ENCODE measurements around the gene NEUROD1.

NEUROD1 gene

GRCh38 chr2:181682795-181683517, 2.6 kb upstream of the NEUROD1 start:
- H3K4me1 ChIP-seq (ENCODE audit: low read length), result peaks cover 26% of the 10 kb centered on the region
- H3K27me3 ChIP-seq (ENCODE audit: low read depth, low read length), result no peaks in the 10 kb centered on the region
- H3K79me2 ChIP-seq (ENCODE audit: low read length), result no peaks in the 10 kb centered on the region
- no peaks in the 10 kb centered on the region for H3K9me3 ChIP-seq (ENCODE audit: insufficient read depth, low read length)
- no peak overlapping the region for H3K4me2 ChIP-seq (ENCODE audit: low read length)
- H4K20me1 ChIP-seq (ENCODE audit: insufficient read depth, low read length), result no peaks in the 10 kb centered on the region
- H3K9ac ChIP-seq (ENCODE audit: low read length), result no peak overlapping the region
- H3K27ac ChIP-seq (ENCODE audit: low read length), result no peak overlapping the region
- TF ChIP-seq CTCF (IDR thresholded peaks at IDR 0.05; ENCODE audit: low read depth, low read length) (no peak), EZH2phosphoT487 (IDR thresholded peaks at IDR 0.05; ENCODE audit: low read depth) (no peak)
- no peak overlapping the region for H3K4me3 ChIP-seq (ENCODE audit: low read length)
- H3K36me3 ChIP-seq (replicated peaks; ENCODE audit: low read depth, low read length), result no peaks in the 10 kb centered on the region
- H2AFZ ChIP-seq (ENCODE audit: low read depth, low read length), result no peak overlapping the region

DNA sequence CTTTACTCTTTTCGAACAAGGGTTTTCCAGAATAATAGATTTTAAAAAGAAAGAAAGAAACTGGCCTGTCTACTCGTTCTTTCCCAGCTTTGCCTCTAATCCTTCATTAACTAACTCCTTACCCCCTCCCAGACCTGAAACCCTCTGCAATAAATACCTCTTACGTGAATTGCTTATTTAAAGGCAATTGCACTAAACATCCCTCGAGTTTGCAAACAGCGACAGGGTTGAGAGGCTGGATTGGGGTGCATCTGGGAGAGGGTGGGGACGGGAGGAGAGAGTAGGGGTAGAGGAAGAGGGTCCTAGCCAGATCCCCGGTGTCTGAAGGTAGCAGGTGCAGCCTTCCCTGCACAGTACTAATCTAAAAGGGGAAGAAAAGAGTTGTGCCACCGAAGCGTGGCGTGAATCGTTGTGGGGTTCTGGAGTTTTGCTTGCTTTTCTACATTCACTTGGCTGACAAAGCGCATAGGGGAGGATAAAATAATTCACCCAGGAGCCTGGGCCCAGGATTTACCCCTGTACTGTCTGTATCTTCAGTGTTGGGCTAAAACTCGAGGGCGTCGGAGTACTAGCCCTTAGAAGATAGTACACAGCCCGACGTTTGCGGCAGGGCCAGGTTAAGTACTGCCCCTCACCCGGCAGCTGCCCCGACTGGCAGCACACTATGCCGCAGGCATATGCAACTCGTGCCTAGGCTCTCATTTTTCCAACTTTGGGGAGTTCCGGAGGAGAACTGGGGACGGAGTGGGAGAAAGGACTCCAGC, 1.9 kb upstream of the NEUROD1 start:
- Histone ChIP-seq H3K27me3 (ENCODE audit: low read depth, low read length) (no peaks in the 10 kb centered on the region), H3K4me3 (ENCODE audit: low read length) (no peak overlapping the region)

DNA sequence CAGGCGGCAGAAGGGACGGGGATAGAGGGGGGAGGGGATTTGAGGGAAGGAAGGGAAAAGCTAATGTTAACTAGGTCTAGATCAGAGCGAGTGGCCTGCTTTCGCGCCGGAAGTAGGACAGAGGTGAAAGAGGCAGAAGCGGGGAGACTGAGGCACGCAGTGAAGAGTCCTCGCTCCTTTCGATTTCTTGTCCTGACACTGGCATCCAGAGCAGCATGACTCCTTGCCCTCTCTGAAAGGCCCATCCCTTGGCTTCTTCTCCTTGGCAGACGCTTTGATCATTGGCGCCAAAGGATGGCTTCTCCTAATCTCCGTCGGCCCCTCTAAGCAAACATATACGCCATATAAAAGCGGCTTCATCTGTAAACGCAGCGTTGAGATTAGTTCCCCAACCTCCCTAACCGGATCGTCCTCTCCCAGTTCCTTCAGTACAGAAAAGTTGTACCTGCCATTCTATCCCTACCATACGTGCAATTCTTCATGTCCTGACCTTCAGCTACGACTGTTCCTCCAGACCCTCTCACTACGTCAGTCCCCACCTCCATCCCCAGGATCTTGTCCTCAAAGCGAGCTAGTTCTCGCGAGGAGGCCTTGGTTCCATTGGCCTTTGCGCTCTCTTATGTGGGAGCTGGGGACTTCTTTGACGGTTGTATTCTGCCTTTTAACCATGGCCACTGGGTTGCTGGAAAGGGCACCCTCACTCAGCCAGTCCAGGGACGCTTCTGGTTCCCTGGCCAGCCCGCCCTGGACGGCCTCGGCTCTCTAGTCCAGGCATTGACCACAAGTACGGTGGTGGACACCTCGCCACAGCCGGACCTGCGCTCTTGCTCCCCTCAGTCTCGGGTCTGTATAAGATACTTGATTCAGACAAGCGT, 857 bp upstream of the NEUROD1 start:
- H3K4me2 ChIP-seq (ENCODE audit: low read length), result peak overlapping the region; percentile 71
- no peaks in the 10 kb centered on the region for H4K20me1 ChIP-seq (ENCODE audit: insufficient read depth, low read length)
- H3K9me3 ChIP-seq (ENCODE audit: insufficient read depth, low read length), result no peaks in the 10 kb centered on the region
- H3K9ac ChIP-seq (ENCODE audit: low read length), result peak overlapping the region; percentile 24; the same call in 1 of the 2 replicates
- H3K79me2 ChIP-seq (ENCODE audit: low read length), result no peaks in the 10 kb centered on the region
- H3K36me3 ChIP-seq (replicated peaks; ENCODE audit: low read depth, low read length), result no peaks in the 10 kb centered on the region
- H2AFZ ChIP-seq (ENCODE audit: low read depth, low read length), result peak overlapping the region; percentile 47
- peak overlapping the region; percentile 75 for H3K4me3 ChIP-seq (ENCODE audit: low read length)
- H3K27me3 ChIP-seq (ENCODE audit: low read depth, low read length), result no peaks in the 10 kb centered on the region
- H3K27ac ChIP-seq (ENCODE audit: low read length), result no peak overlapping the region
- peaks cover 8% of the 10 kb centered on the region for H3K4me1 ChIP-seq (ENCODE audit: low read length)
- TF ChIP-seq EZH2phosphoT487 (IDR thresholded peaks at IDR 0.05; ENCODE audit: low read depth), result no peak
- TF ChIP-seq CTCF (IDR thresholded peaks at IDR 0.05; ENCODE audit: low read depth, low read length), result no peak

More for the DNA sequence above, 1.9 kb upstream of the NEUROD1 start:
- no peak overlapping the region for H3K27ac ChIP-seq (ENCODE audit: low read length)
- no peaks in the 10 kb centered on the region for H3K79me2 ChIP-seq (ENCODE audit: low read length)
- TF ChIP-seq EZH2phosphoT487 (IDR thresholded peaks at IDR 0.05; ENCODE audit: low read depth) (no peak), CTCF (IDR thresholded peaks at IDR 0.05; ENCODE audit: low read depth, low read length) (no peak)
- H3K9ac ChIP-seq (ENCODE audit: low read length), result no peak overlapping the region
- H4K20me1 ChIP-seq (ENCODE audit: insufficient read depth, low read length), result no peaks in the 10 kb centered on the region
- no peaks in the 10 kb centered on the region for H3K36me3 ChIP-seq (replicated peaks; ENCODE audit: low read depth, low read length)
- H2AFZ ChIP-seq (ENCODE audit: low read depth, low read length), result no peak overlapping the region
- no peaks in the 10 kb centered on the region for H3K9me3 ChIP-seq (ENCODE audit: insufficient read depth, low read length)
- H3K4me2 ChIP-seq (ENCODE audit: low read length), result no peak overlapping the region
- H3K4me1 ChIP-seq (ENCODE audit: low read length), result peaks cover 18% of the 10 kb centered on the region
